ENCODE results near the gene KRT26. TPM values are rescaled to one million over a fixed set of nuclear protein-coding genes. Genes with fewer than 3 reads are reported as not detected.
"Not testable (repeated sequence)": the region's sequence is repeated elsewhere in the genome, so short reads cannot be mapped to it uniquely, and the experiment has no call there.

Gene KRT26
- total RNA-seq, 2 donors from 2014 or later: not detected

DNA sequence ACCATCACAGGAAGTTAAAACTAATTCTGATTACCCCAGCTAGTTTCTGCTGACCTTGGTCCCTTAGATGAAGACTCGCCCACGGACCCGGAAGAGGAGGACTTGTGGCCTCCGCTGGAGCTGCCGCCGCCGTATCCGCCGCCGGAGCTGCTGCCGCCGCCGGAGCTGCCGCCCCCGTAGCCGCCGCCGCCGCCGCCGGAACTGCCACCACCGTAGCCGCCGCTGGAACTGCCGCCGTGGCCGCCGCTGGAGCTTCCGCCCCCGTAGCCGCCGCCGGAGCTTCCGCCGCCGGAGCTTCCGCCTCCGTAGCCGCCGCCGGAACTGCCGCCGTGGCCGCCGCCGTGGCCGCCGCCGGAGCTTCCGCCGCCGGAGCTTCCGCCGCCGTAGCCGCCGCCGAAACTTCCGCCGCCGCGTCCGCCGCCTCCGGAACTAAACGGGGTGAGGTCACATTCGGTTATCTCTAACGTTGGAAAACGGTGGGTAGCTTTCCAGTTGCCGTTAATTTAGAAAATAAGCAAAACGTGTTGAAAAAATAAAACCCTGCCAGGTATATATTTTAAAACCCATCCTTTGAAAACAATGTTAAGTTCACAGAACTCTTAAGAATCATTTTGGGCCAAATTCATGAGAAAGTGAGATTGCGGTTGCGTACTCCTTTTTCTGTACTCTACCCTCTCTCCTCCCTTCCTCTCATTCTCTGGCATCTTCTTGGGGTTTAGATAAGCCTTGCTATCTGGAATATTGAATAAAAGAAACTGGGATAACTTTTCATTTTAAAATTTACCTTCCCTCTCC, 46.9 kb upstream of the KRT26 start:
- DNase-seq (peak; percentile 78 to 84 (median 80)), ATAC-seq (peak; percentile 96)
- Histone ChIP-seq H3K27ac (peak overlapping the region; percentile 77 to 89 (median 84)), H3K9me3 (no peaks in the 10 kb centered on the region), H3K4me3 (peak overlapping the region; percentile 40 to 59), H3K4me1 (peaks cover 15% of the 10 kb centered on the region), H3K27me3 (no peaks in the 10 kb centered on the region), H3K36me3 (replicated peaks in 1 of 2; ENCODE audit: insufficient read depth in 1 of 2, low read depth in 2 of 2) (no peaks in the 10 kb centered on the region)
- 1% methylated on average over 48 to 57 of the region's 73 CpGs for WGBS, 2 donors
- peak; percentile 34 to 40 (median 39) for TF ChIP-seq POLR2A (IDR thresholded peaks at IDR 0.05)
- TF ChIP-seq, protein P1, sequence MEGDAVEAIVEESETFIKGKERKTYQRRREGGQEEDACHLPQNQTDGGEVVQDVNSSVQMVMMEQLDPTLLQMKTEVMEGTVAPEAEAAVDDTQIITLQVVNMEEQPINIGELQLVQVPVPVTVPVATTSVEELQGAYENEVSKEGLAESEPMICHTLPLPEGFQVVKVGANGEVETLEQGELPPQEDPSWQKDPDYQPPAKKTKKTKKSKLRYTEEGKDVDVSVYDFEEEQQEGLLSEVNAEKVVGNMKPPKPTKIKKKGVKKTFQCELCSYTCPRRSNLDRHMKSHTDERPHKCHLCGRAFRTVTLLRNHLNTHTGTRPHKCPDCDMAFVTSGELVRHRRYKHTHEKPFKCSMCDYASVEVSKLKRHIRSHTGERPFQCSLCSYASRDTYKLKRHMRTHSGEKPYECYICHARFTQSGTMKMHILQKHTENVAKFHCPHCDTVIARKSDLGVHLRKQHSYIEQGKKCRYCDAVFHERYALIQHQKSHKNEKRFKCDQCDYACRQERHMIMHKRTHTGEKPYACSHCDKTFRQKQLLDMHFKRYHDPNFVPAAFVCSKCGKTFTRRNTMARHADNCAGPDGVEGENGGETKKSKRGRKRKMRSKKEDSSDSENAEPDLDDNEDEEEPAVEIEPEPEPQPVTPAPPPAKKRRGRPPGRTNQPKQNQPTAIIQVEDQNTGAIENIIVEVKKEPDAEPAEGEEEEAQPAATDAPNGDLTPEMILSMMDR (IDR thresholded peaks at IDR 0.05): no peak
- intact Hi-C loops (cut with DNase I): no loop called here

DNA sequence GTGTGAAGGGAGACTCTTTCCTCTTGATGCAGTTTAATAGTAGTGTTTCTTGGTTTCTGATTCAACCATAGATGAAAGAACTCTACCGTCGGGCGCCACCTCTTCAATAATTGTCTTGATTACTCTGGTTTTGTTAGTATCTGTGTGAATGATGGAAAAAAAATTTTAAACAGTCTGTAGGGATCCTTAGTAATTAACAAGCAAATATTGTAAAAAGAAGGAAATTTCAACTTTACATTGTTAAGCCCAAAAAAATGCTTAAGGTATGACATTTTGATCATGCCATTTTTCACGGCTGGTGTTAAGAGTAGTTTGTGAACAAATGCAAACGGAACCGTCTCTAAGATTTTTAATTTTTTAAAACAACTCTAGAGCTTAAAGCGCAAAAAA, 46.3 kb upstream of the KRT26 start:
- no peak for TF ChIP-seq POLR2A (IDR thresholded peaks at IDR 0.05)
- TF ChIP-seq, protein P1 (IDR thresholded peaks at IDR 0.05): no peak
- intact Hi-C loops (cut with DNase I): no loop called here
- H3K4me3 ChIP-seq: peak overlapping the region; percentile 40 to 59
- H3K27ac ChIP-seq: peak overlapping the region; percentile 77 to 89 (median 84)
- DNase-seq (no peak), ATAC-seq (no peak)
- H3K36me3 ChIP-seq (replicated peaks in 1 of 2; ENCODE audit: insufficient read depth in 1 of 2, low read depth in 2 of 2): no peaks in the 10 kb centered on the region
- no peaks in the 10 kb centered on the region for H3K9me3 ChIP-seq
- peaks cover 15% of the 10 kb centered on the region for H3K4me1 ChIP-seq
- WGBS, 2 donors: 12 to 15% methylated on average over 7 of the region's 7 CpGs
- no peaks in the 10 kb centered on the region for H3K27me3 ChIP-seq

DNA sequence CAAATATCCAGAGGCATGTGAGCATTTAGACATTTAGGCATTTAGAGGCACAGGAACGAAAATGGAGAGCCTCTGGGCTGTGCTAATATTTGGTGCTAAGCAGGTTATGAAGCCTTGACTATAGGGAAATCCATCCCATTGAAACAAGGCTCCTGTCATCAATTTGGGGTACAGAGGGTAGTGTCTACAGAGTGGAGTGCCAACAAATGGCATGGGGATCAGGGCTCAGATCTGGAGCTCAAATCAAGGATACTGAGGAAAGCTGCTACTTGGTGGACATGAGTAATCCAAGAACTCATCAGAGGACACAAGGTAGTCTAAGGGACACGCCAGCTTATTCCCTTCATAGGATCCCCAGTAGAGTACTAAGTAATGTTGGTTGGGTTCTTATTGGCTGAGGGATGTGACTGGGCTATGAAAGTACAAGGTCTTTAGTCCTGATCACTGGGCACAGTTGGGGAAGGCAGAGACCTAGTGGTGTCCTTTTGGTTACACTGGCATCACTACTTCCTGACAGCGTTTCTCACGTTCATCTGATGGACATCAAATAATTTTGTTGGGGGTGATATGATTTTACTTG, 45.2 kb upstream of the KRT26 start:
- intact Hi-C loops (cut with DNase I): no loop called here
- Histone ChIP-seq H3K9me3 (no peaks in the 10 kb centered on the region), H3K4me3 (no peak overlapping the region), H3K27ac (no peak overlapping the region), H3K36me3 (replicated peaks in 1 of 2; ENCODE audit: insufficient read depth in 1 of 2, low read depth in 2 of 2) (no peaks in the 10 kb centered on the region), H3K4me1 (peaks cover 15% of the 10 kb centered on the region), H3K27me3 (no peaks in the 10 kb centered on the region)
- ATAC-seq (no peak), DNase-seq (no peak)
- WGBS, 2 donors: 97 to 98% methylated on average over 4 of the region's 4 CpGs
- TF ChIP-seq, protein P1 (IDR thresholded peaks at IDR 0.05): no peak
- no peak for TF ChIP-seq POLR2A (IDR thresholded peaks at IDR 0.05)

DNA sequence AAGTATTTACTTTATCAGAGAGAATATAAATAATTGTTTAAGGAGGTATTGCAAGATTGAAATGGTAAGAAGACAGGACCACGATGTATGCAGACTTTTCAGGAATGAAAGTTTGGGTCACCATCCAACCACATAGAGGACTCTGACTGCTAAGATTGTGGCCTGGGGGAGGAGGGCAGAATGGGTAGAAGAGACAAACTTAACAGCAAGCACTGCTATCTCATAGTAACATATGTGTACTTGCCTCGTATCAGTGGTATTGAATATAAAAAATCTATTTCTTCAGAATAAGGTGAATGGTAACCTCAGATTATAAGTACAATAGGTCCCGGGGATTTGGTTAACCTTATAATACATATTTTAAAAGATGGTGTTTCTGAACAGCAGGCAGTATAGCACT, 44.6 kb upstream of the KRT26 start:
- Histone ChIP-seq H3K9me3 (no peaks in the 10 kb centered on the region), H3K27me3 (no peaks in the 10 kb centered on the region), H3K36me3 (replicated peaks in 1 of 2; ENCODE audit: insufficient read depth in 1 of 2, low read depth in 2 of 2) (no peaks in the 10 kb centered on the region), H3K27ac (no peak overlapping the region), H3K4me3 (no peak overlapping the region), H3K4me1 (peaks cover 15% of the 10 kb centered on the region)
- 80 to 91% methylated on average over 3 of the region's 3 CpGs for WGBS, 2 donors
- intact Hi-C loops (cut with DNase I): no loop called here
- TF ChIP-seq POLR2A (IDR thresholded peaks at IDR 0.05): no peak
- DNase-seq (no peak), ATAC-seq (no peak)

DNA sequence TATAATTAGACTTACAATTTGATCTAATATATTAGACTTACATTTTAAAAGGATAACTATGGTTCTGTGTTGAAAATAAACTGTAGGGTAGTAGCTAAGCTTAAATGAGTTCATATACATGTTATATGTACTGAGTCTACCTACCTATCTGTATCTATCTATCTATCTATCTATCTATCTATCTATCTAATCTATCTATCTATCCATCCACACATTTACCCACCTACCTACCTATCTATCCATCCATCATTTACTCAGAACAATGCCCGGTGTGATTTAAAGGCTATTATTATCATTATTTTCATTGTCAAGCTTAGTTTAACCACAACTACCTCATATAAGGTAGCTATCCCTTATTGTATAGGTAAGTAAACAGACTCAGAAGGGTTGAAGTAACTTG, 43.4 kb upstream of the KRT26 start:
- no peak for ATAC-seq
- Histone ChIP-seq H3K4me3 (no peak overlapping the region), H3K27me3 (peaks cover 0 to 4% of the 10 kb centered on the region in 2 donors), H3K9me3 (no peaks in the 10 kb centered on the region), H3K36me3 (replicated peaks in 1 of 2; ENCODE audit: insufficient read depth in 1 of 2, low read depth in 2 of 2) (no peaks in the 10 kb centered on the region), H3K27ac (no peak overlapping the region), H3K4me1 (peaks cover 15% of the 10 kb centered on the region)
- intact Hi-C loops (cut with DNase I): no loop called here
- WGBS, 2 donors: 78 to 91% methylated on average over 1 of the region's 1 CpG
- TF ChIP-seq, protein P1 (IDR thresholded peaks at IDR 0.05): no peak
- TF ChIP-seq POLR2A (IDR thresholded peaks at IDR 0.05): no peak
- no peak for DNase-seq

DNA sequence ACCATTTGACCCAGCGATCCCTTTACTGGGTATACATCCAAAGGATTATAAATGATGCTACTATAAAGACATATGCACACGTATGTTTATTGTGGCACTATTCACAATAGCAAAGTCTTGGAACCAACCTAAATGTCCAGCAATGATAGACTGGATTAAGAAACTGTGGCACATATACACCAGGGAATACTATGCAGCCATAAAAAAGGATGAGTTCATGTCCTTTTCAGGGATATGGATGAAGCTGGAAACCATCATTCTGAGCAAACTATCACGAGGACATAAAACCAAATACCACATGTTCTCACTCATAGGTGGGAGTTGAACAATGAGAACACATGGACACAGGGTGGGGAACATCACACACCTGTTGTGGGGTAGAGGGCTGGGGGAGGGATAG, 42.7 kb upstream of the KRT26 start:
- H3K27ac ChIP-seq; ATAC-seq; H3K4me3 ChIP-seq; H3K36me3 ChIP-seq (replicated peaks in 1 of 2; ENCODE audit: insufficient read depth in 1 of 2, low read depth in 2 of 2); H3K9me3 ChIP-seq; DNase-seq; intact Hi-C loops (cut with DNase I); H3K27me3 ChIP-seq: not testable (repeated sequence)
- peaks cover 12% of the 10 kb centered on the region for H3K4me1 ChIP-seq
- 75 to 82% methylated on average over 3 of the region's 3 CpGs for WGBS, 2 donors

All from body of pancreas (tissue), 4 donors.